HCT116 (cell line): ENCODE data around the gene PKHD1. TPM values are rescaled to one million over a fixed set of nuclear protein-coding genes. Genes with fewer than 3 reads are reported as not detected.

Source experiments
- ATAC-seq: fragments of 200-7000 bp; cut with Tn5 transposase; 2 replicates; pipeline ENCODE4 v1.9.1; 2020; ENCODE audit warnings: mild to moderate bottlenecking, moderate library complexity
- BruUV-seq: library from RNA; stranded (reverse); fragments of 400-500 nt; replicated peaks from 2 replicates; lab custom pipeline; 2021; lab: Mats Ljungman, UMichigan
- CTCF ChIA-PET: fragments of 300-600 bp; sonication (Branson Sonifier 250); formaldehyde crosslinking; loops from one replicate; lab custom pipeline; 2021; ENCODE audit warnings: antibody characterized with exemption; lab: Charles Lee
- POLR2A ChIA-PET: fragments of 300-600, 350-600 bp; sonication (Branson Sonifier 250); formaldehyde crosslinking; loops from one replicate; lab custom pipeline; 2021; ENCODE audit warnings: antibody characterized with exemption; lab: Charles Lee
- RAD21 ChIA-PET, 2 experiments: fragments of 300-600 bp; sonication (Branson Sonifier 250); formaldehyde crosslinking; loops; one replicate each; lab custom pipeline; 2023; ENCODE audit warnings: low total read pairs in 2 of 2; ENCODE audit not compliant: uncharacterized antibody in 2 of 2, unreplicated experiment in 2 of 2, low non-redundant PET in 1 of 2; lab: Charles Lee
- DNase-seq: peaks from one replicate; pipeline ENCODE4 v3.0.0-alpha.2; 2010; ENCODE audit warnings: low read depth, low spot score
- H2AFZ ChIP-seq: fragments of 200-600 bp; shearing (Covaris generic), sonication (generic); 2 replicates; pipeline ENCODE4 v1.6.1; 2017; ENCODE audit warnings: low read depth, mixed run types, mixed read lengths, antibody characterized with exemption, low read length; ENCODE audit not compliant: poor library complexity, severe bottlenecking
- H3K27ac ChIP-seq: 2 replicates; pipeline ENCODE4 v1.5.1; 2012; ENCODE audit warnings: low read depth, low read length
- H3K27me3 ChIP-seq: fragments of 200-600 bp; sonication (generic); 2 replicates; pipeline ENCODE4 v1.6.1; 2016; ENCODE audit warnings: mixed run types, low read length, mixed read lengths; ENCODE audit not compliant: insufficient read depth
- H3K36me3 ChIP-seq, 2 experiments: fragments of 200-500 bp in 1 of 2; fragments of 200-600 bp in 1 of 2; sonication (Bioruptor generic) in 1 of 2; sonication (generic) in 1 of 2; 2 replicates each; pipeline versions ENCODE4 v1.5.1 to v1.6.1; 2014 to 2016; ENCODE audit warnings: low read length in 2 of 2, inconsistent platforms in 1 of 2, mixed read lengths in 1 of 2, mixed run types in 1 of 2; ENCODE audit not compliant: insufficient read depth in 2 of 2, control insufficient read depth in 1 of 2
- H3K4me1 ChIP-seq, 2 experiments: fragments of 200-600 bp in 1 of 2; sonication (generic) in 1 of 2; 2 replicates each; pipeline versions ENCODE4 v1.5.1 to v1.6.1; 2012 to 2017; ENCODE audit warnings: low read length in 2 of 2, inconsistent platforms in 1 of 2, mild to moderate bottlenecking in 1 of 2, mixed read lengths in 1 of 2, mixed run types in 1 of 2, moderate library complexity in 1 of 2; ENCODE audit not compliant: insufficient read depth in 2 of 2, control insufficient read depth in 1 of 2
- H3K4me2 ChIP-seq: fragments of 200-600 bp; sonication (generic); 2 replicates; pipeline ENCODE4 v1.6.1; 2017; ENCODE audit warnings: mixed run types, low read length, mixed read lengths
- H3K4me3 ChIP-seq, 2 experiments: fragments of 200-600 bp in 1 of 2; sonication (generic) in 1 of 2; replicated peaks in 1 of 2; 2 replicates each; pipeline ENCODE4 v1.5.1; 2011 to 2016; ENCODE audit warnings: low read length in 2 of 2, control low read depth in 1 of 2, low read depth in 1 of 2, mild to moderate bottlenecking in 1 of 2, mixed read lengths in 1 of 2, mixed run types in 1 of 2
- H3K79me2 ChIP-seq: fragments of 200-600 bp; sonication (generic); 2 replicates; pipeline ENCODE4 v1.6.1; 2017; ENCODE audit warnings: mild to moderate bottlenecking, mixed run types, low read length, moderate library complexity, mixed read lengths; ENCODE audit not compliant: insufficient read depth
- H3K9ac ChIP-seq: fragments of 200-600 bp; sonication (generic); 2 replicates; pipeline ENCODE4 v1.6.1; 2016; ENCODE audit warnings: low read length, mixed read lengths
- H3K9me2 ChIP-seq: fragments of 200-600 bp; sonication (generic), shearing (Covaris generic); 2 replicates; pipeline ENCODE4 v1.6.1; 2017; ENCODE audit warnings: mixed run types, mild to moderate bottlenecking, moderate library complexity; ENCODE audit not compliant: insufficient read depth
- H3K9me3 ChIP-seq, 2 experiments: fragments of 200-500 bp in 1 of 2; fragments of 200-600 bp in 1 of 2; sonication (Bioruptor generic) in 1 of 2; sonication (generic) in 1 of 2; 2 replicates each; pipeline ENCODE4 v1.6.1; 2014 to 2017; ENCODE audit warnings: low read length in 2 of 2, mixed read lengths in 2 of 2, inconsistent platforms in 1 of 2, low read depth in 1 of 2, mild to moderate bottlenecking in 1 of 2, mixed run types in 1 of 2, moderate library complexity in 1 of 2; ENCODE audit not compliant: control insufficient read depth in 1 of 2, insufficient read depth in 1 of 2
- H4K20me1 ChIP-seq: fragments of 200-600 bp; sonication (generic), shearing (Covaris generic); 2 replicates; pipeline ENCODE4 v1.6.1; 2017; ENCODE audit warnings: mixed run types, mild to moderate bottlenecking, moderate library complexity; ENCODE audit not compliant: insufficient read depth
- CEBPB ChIP-seq: IDR thresholded peaks from 2 replicates; pipeline ENCODE4 v1.6.1; 2012; ENCODE audit warnings: low read depth
- EGR1 ChIP-seq: IDR thresholded peaks from 2 replicates; pipeline ENCODE4 v1.6.1; 2012; ENCODE audit warnings: low read depth
- EZH2phosphoT487 ChIP-seq: fragments of 200-600 bp; IDR thresholded peaks from 2 replicates; pipeline ENCODE4 v1.6.1; 2018; ENCODE audit warnings: antibody characterized with exemption, borderline replicate concordance
- FOSL1 ChIP-seq: IDR thresholded peaks from 2 replicates; pipeline ENCODE4 v1.6.1; 2012; ENCODE audit warnings: low read depth
- POLR2A ChIP-seq: IDR thresholded peaks from 2 replicates; pipeline ENCODE4 v1.7.0; 2011; ENCODE audit warnings: borderline replicate concordance; ENCODE audit not compliant: insufficient read depth, insufficient read length; ENCODE audit errors: extremely low read depth
- POLR2AphosphoS5 ChIP-seq: IDR thresholded peaks from 2 replicates; pipeline ENCODE4 v1.6.1; 2011; ENCODE audit warnings: mild to moderate bottlenecking, low read depth, low read length, moderate library complexity
- RAD21 ChIP-seq: IDR thresholded peaks from 2 replicates; pipeline ENCODE4 v1.6.1; 2012; ENCODE audit warnings: low read depth, mild to moderate bottlenecking
- SIN3A ChIP-seq: IDR thresholded peaks from 2 replicates; pipeline ENCODE4 v1.6.1; 2012; ENCODE audit warnings: low read depth
- SP1 ChIP-seq: IDR thresholded peaks from 2 replicates; pipeline ENCODE4 v1.6.1; 2012; ENCODE audit warnings: low read depth
- TCF7L2 ChIP-seq: IDR thresholded peaks from 2 replicates; pipeline ENCODE4 v1.7.0; 2011; ENCODE audit warnings: borderline replicate concordance, inconsistent platforms; ENCODE audit not compliant: insufficient read depth, insufficient read length; ENCODE audit errors: extremely low read depth
- YY1 ChIP-seq: IDR thresholded peaks from 2 replicates; pipeline ENCODE4 v1.6.1; 2011; ENCODE audit warnings: low read length, low read depth, moderate library complexity, mild to moderate bottlenecking; ENCODE audit not compliant: insufficient replicate concordance; ENCODE audit errors: extremely low read depth
- ZFX ChIP-seq: fragments of 450-650 bp; IDR thresholded peaks from 2 replicates; pipeline ENCODE4 v1.6.1; 2017
- intact Hi-C: fragments of 100-400 bp; cut with micrococcal nuclease; formaldehyde crosslinking; loops from 2 replicates; pipeline ENCODE4 v1.10.0; 2022
- total RNA-seq: library from RNA; stranded (reverse); gene quantifications from one replicate; pipeline ENCODE4 v1.2.1, GENCODE V29; 2021; ENCODE audit not compliant: unreplicated experiment
- TF ChIP-seq, protein P1 (sequence below), 3 experiments: fragments of 200-600 bp in 1 of 3; sonication (generic) in 1 of 3; IDR thresholded peaks in 2 of 3; conservative IDR thresholded peaks in 1 of 3; 2 replicates each; pipeline ENCODE4 v1.5.1; 2012 to 2017; ENCODE audit warnings: low read depth in 2 of 3, low read length in 2 of 3, antibody characterized with exemption in 1 of 3, borderline replicate concordance in 1 of 3, control low read depth in 1 of 3, mild to moderate bottlenecking in 1 of 3, mixed read lengths in 1 of 3, mixed run types in 1 of 3, moderate library complexity in 1 of 3; ENCODE audit not compliant: insufficient read depth in 1 of 3
- TF ChIP-seq, protein P2 (sequence below): IDR thresholded peaks from 2 replicates; pipeline ENCODE4 v1.6.1; 2012

PKHD1 gene
- total RNA-seq, 1 experiment from 2014 or later = not detected

DNA sequence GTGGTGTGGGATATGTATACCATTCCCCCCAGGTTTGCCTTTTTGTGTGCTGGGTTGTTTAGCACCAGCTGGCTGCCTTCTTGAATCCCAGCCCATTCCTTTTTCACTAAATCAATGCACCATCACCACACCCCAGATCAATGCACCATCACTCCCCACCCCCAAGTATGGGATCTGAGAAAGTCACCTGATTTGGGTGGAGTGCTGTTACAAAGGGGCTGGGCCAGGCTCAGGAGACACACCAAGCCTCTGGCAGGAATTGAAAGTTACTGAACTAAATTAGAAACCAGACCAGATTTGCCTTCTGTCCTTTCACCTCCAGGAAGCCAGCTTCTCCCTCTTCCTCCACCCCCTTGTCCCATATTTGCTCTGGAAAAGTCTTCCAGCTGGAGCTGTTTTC is 19.6 kb upstream of the PKHD1 start:
- ChIA-PET CTCF (no interaction called here), RAD21 (no interaction called here), POLR2A (no interaction called here)
- Histone ChIP-seq H3K9me3 (no peaks in the 10 kb centered on the region), H3K27me3 (peaks cover 30% of the 10 kb centered on the region), H3K27ac (no peak overlapping the region), H3K79me2 (no peaks in the 10 kb centered on the region), H3K36me3 (no peaks in the 10 kb centered on the region), H3K9me2 (no peaks in the 10 kb centered on the region), H4K20me1 (no peaks in the 10 kb centered on the region), H3K9ac (no peak overlapping the region), H2AFZ (no peak overlapping the region), H3K4me3 (no peak overlapping the region), H3K4me2 (no peak overlapping the region), H3K4me1 (no peaks in the 10 kb centered on the region; a peak in 1 of 4 replicates)
- DNase-seq = no peak
- no TSS peak for BruUV-seq
- no peak for TF ChIP-seq RAD21
- no peak for TF ChIP-seq TCF7L2
- TF ChIP-seq FOSL1 = no peak
- TF ChIP-seq CEBPB = no peak
- no peak for TF ChIP-seq SP1
- TF ChIP-seq, protein P1, sequence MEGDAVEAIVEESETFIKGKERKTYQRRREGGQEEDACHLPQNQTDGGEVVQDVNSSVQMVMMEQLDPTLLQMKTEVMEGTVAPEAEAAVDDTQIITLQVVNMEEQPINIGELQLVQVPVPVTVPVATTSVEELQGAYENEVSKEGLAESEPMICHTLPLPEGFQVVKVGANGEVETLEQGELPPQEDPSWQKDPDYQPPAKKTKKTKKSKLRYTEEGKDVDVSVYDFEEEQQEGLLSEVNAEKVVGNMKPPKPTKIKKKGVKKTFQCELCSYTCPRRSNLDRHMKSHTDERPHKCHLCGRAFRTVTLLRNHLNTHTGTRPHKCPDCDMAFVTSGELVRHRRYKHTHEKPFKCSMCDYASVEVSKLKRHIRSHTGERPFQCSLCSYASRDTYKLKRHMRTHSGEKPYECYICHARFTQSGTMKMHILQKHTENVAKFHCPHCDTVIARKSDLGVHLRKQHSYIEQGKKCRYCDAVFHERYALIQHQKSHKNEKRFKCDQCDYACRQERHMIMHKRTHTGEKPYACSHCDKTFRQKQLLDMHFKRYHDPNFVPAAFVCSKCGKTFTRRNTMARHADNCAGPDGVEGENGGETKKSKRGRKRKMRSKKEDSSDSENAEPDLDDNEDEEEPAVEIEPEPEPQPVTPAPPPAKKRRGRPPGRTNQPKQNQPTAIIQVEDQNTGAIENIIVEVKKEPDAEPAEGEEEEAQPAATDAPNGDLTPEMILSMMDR (IDR thresholded peaks at IDR 0.05 in 2 of 3, conservative IDR thresholded peaks at IDR 0.05 in 1 of 3; ENCODE audit: borderline replicate concordance in 1 of 3, insufficient read depth in 1 of 3, low read depth in 2 of 3, low read length in 2 of 3) = no peak
- ATAC-seq = no peak
- intact Hi-C loops = no loop called here

DNA sequence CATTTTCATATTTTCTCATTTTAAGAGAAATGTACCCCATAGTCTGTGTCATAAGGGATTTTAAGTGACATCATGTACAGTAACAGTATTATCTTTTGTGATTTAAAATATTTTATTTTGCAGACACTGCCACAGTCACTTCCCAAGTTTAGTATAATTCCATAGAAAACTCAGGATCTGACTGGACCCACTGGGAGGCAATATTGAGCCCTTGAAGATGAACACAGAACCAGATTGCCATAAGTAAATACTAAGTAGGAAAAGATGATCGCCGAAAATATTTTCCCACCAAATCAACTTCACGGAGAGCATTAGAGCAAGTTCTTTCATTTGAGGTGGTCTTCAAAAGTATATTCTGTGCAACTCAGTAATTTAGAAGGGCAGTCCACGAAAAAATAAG is 17.6 kb upstream of the PKHD1 start:
- Histone ChIP-seq H3K4me3 (no peak overlapping the region), H4K20me1 (no peaks in the 10 kb centered on the region), H3K27ac (no peak overlapping the region), H3K9me2 (no peaks in the 10 kb centered on the region), H3K4me2 (no peak overlapping the region), H3K36me3 (no peaks in the 10 kb centered on the region), H2AFZ (no peak overlapping the region), H3K9me3 (no peaks in the 10 kb centered on the region), H3K9ac (no peak overlapping the region), H3K4me1 (no peaks in the 10 kb centered on the region; a peak in 1 of 4 replicates), H3K79me2 (no peaks in the 10 kb centered on the region), H3K27me3 (peaks cover 48% of the 10 kb centered on the region)
- RAD21 ChIA-PET = no interaction called here
- no TSS peak for BruUV-seq
- ATAC-seq (no peak), DNase-seq (no peak)
- POLR2A ChIA-PET = no interaction called here
- intact Hi-C loops = no loop called here
- TF ChIP-seq POLR2A (no peak), YY1 (no peak), POLR2AphosphoS5 (no peak), SIN3A (no peak), ZFX (no peak), EGR1 (no peak), EZH2phosphoT487 (no peak)
- TF ChIP-seq, protein P2, sequence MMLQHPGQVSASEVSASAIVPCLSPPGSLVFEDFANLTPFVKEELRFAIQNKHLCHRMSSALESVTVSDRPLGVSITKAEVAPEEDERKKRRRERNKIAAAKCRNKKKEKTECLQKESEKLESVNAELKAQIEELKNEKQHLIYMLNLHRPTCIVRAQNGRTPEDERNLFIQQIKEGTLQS = no peak
- TF ChIP-seq, protein P1 (IDR thresholded peaks at IDR 0.05 in 2 of 3, conservative IDR thresholded peaks at IDR 0.05 in 1 of 3; ENCODE audit: borderline replicate concordance in 1 of 3, insufficient read depth in 1 of 3, low read depth in 2 of 3, low read length in 2 of 3) = 0 out of 6 replicates have a peak, but pooled peaks of 1 of the 3 experiments have one; percentile 13
- CTCF ChIA-PET = no interaction called here
